H9 (cell line): ENCODE results near the gene ZNFX1. TPM values are rescaled to one million over a fixed set of nuclear protein-coding genes. Genes with fewer than 3 reads are reported as not detected.
A peak's percentile ranks its signal among the peaks of the same experiment; 100 is the strongest.

ENCODE experiments used
- DNase-seq: peaks from one replicate; pipeline ENCODE4 v3.0.0-alpha.2; 2017
- H2AFZ ChIP-seq: one replicate; pipeline ENCODE4 v1.6.1; 2013; ENCODE audit warnings: mild to moderate bottlenecking, low read length, control low read depth, moderate library complexity
- H2AK5ac ChIP-seq: 2 replicates; pipeline ENCODE4 v1.6.1; 2013; ENCODE audit warnings: low read length, control low read depth, mixed read lengths; ENCODE audit not compliant: insufficient read length
- H2BK120ac ChIP-seq: one replicate; pipeline ENCODE4 v1.6.1; 2013; ENCODE audit warnings: low read depth, mild to moderate bottlenecking, low read length, control low read depth, inconsistent platforms; ENCODE audit not compliant: poor library complexity, severe bottlenecking
- H2BK12ac ChIP-seq: 2 replicates; pipeline ENCODE4 v1.6.1; 2013; ENCODE audit warnings: low read length, control low read depth, mixed read lengths, low read depth; ENCODE audit not compliant: insufficient read length
- H2BK15ac ChIP-seq: 2 replicates; pipeline ENCODE4 v1.6.1; 2013; ENCODE audit warnings: low read depth, low read length, control low read depth
- H2BK20ac ChIP-seq: one replicate; pipeline ENCODE4 v1.6.1; 2013; ENCODE audit warnings: low read depth, mild to moderate bottlenecking, low read length, control low read depth, inconsistent platforms; ENCODE audit not compliant: poor library complexity, severe bottlenecking
- H2BK5ac ChIP-seq: 2 replicates; pipeline ENCODE4 v1.6.1; 2013; ENCODE audit warnings: low read length, control low read depth, mixed read lengths; ENCODE audit not compliant: insufficient read length
- H3K14ac ChIP-seq: 2 replicates; pipeline ENCODE4 v1.6.1; 2013; ENCODE audit warnings: low read length, control low read depth; ENCODE audit not compliant: insufficient read depth
- H3K18ac ChIP-seq: 2 replicates; pipeline ENCODE4 v1.6.1; 2013; ENCODE audit warnings: low read depth, mild to moderate bottlenecking, mixed read lengths, low read length, control low read depth; ENCODE audit not compliant: insufficient read length
- H3K23ac ChIP-seq: 2 replicates; pipeline ENCODE4 v1.6.1; 2013; ENCODE audit warnings: low read length, control low read depth, mixed read lengths, low read depth; ENCODE audit not compliant: insufficient read length
- H3K23me2 ChIP-seq: 2 replicates; pipeline ENCODE4 v1.6.1; 2013; ENCODE audit warnings: low read depth, mild to moderate bottlenecking, mixed read lengths, low read length, control low read depth; ENCODE audit not compliant: insufficient read length, poor library complexity, severe bottlenecking
- H3K27ac ChIP-seq: 2 replicates; pipeline ENCODE4 v1.5.1; 2013; ENCODE audit warnings: low read length, control low read depth, mixed read lengths, low read depth; ENCODE audit not compliant: insufficient read length
- H3K27me3 ChIP-seq: 2 replicates; pipeline ENCODE4 v1.6.1; 2013; ENCODE audit warnings: low read length, control low read depth, inconsistent platforms; ENCODE audit not compliant: insufficient read depth
- H3K4ac ChIP-seq: 2 replicates; pipeline ENCODE4 v1.6.1; 2013; ENCODE audit warnings: low read depth, mild to moderate bottlenecking, control low read depth, inconsistent platforms, low read length, moderate library complexity
- H3K4me1 ChIP-seq: 2 replicates; pipeline ENCODE4 v1.6.1; 2013; ENCODE audit warnings: low read length, control low read depth, inconsistent platforms; ENCODE audit not compliant: insufficient read depth
- H3K4me2 ChIP-seq: 2 replicates; pipeline ENCODE4 v1.6.1; 2013; ENCODE audit warnings: low read length, control low read depth, mixed read lengths; ENCODE audit not compliant: insufficient read length, insufficient read depth
- H3K56ac ChIP-seq: 2 replicates; pipeline ENCODE4 v1.6.1; 2013; ENCODE audit warnings: low read depth, mild to moderate bottlenecking, mixed read lengths, low read length, control low read depth; ENCODE audit not compliant: insufficient read length
- H3K79me1 ChIP-seq: 2 replicates; pipeline ENCODE4 v1.6.1; 2013; ENCODE audit warnings: low read depth, mild to moderate bottlenecking, moderate library complexity, low read length, control low read depth, inconsistent platforms; ENCODE audit not compliant: insufficient read depth, poor library complexity, severe bottlenecking
- H3K79me2 ChIP-seq: 2 replicates; pipeline ENCODE4 v1.6.1; 2013; ENCODE audit warnings: low read length, control low read depth, inconsistent platforms; ENCODE audit not compliant: insufficient read depth
- H3K9ac ChIP-seq: 2 replicates; pipeline ENCODE4 v1.6.1; 2013; ENCODE audit warnings: low read length, control low read depth, mixed read lengths; ENCODE audit not compliant: insufficient read length; ENCODE audit errors: extremely low read depth
- H3K9me3 ChIP-seq: one replicate; pipeline ENCODE4 v1.6.1; 2013; ENCODE audit warnings: low read depth, low read length, inconsistent platforms; ENCODE audit not compliant: control insufficient read depth
- H3T11ph ChIP-seq: one replicate; pipeline ENCODE4 v1.6.1; 2013; ENCODE audit warnings: mild to moderate bottlenecking, low read length, control low read depth, inconsistent platforms
- H4K20me1 ChIP-seq: one replicate; pipeline ENCODE4 v1.6.1; 2013; ENCODE audit not compliant: control insufficient read depth, insufficient read length, insufficient read depth
- H4K5ac ChIP-seq: 2 replicates; pipeline ENCODE4 v1.6.1; 2013; ENCODE audit warnings: low read depth, mild to moderate bottlenecking, mixed read lengths, low read length, control low read depth; ENCODE audit not compliant: insufficient read length
- H4K8ac ChIP-seq: replicated peaks from 2 replicates; pipeline ENCODE4 v1.6.1; 2013; ENCODE audit warnings: low read length, control low read depth, mixed read lengths, low read depth; ENCODE audit not compliant: insufficient read length
- H4K91ac ChIP-seq: 2 replicates; pipeline ENCODE4 v1.6.1; 2013; ENCODE audit warnings: low read depth, mild to moderate bottlenecking, moderate library complexity, mixed read lengths, low read length, control low read depth; ENCODE audit not compliant: insufficient read length
- H3K27ac Mint-ChIP-seq, 3 experiments: 2 replicates in 2 of 3; 3 replicates in 1 of 3; pipeline ENCODE4 v1.8.0; 2020 to 2021; ENCODE audit warnings: mixed read lengths in 3 of 3, mild to moderate bottlenecking in 1 of 3, moderate library complexity in 1 of 3
- H3K27me3 Mint-ChIP-seq: 2 replicates; pipeline ENCODE4 v1.8.0; 2021; ENCODE audit warnings: low read depth, mild to moderate bottlenecking, moderate library complexity, mixed read lengths
- H3K36me3 Mint-ChIP-seq, 3 experiments: 2 replicates in 2 of 3; 3 replicates in 1 of 3; pipeline ENCODE4 v1.8.0; 2020 to 2021; ENCODE audit warnings: low read depth in 3 of 3, mixed read lengths in 3 of 3; ENCODE audit not compliant: insufficient read depth in 1 of 3
- H3K4me1 Mint-ChIP-seq, 2 experiments: 2 replicates each; pipeline ENCODE4 v1.8.0; 2020; ENCODE audit warnings: mixed read lengths in 2 of 2
- H3K4me3 Mint-ChIP-seq, 2 experiments: 2 replicates in 1 of 2; 3 replicates in 1 of 2; pipeline ENCODE4 v1.8.0; 2020 to 2021; ENCODE audit warnings: mild to moderate bottlenecking in 2 of 2, mixed read lengths in 2 of 2, moderate library complexity in 1 of 2
- H3K9me3 Mint-ChIP-seq, 2 experiments: 2 replicates in 1 of 2; 3 replicates in 1 of 2; pipeline ENCODE4 v1.8.0; 2020; ENCODE audit warnings: mild to moderate bottlenecking in 2 of 2, mixed read lengths in 2 of 2, moderate library complexity in 1 of 2
- WGBS: extraction: QIAGEN DNeasy Blood & Tissue Kit; methylation state at CpG from one replicate; pipeline ENCODE4 v1.1.7; 2013; ENCODE audit warnings: missing lambda C conversion rate, low lambda C conversion rate, mixed read lengths; ENCODE audit not compliant: insufficient read length; ENCODE audit errors: extremely low coverage; 5-methylcytosine and 5-hydroxymethylcytosine counted together
- total RNA-seq: library from RNA; stranded (reverse); gene quantifications from 2 replicates; pipeline ENCODE4 v1.2.1, GENCODE V29; 2021
- TF ChIP-seq, protein P1 (sequence below): fragments of 200-600 bp; sonication (generic); conservative IDR thresholded peaks from 3 replicates; pipeline ENCODE4 v1.8.0; 2021; ENCODE audit warnings: antibody characterized with exemption, mild to moderate bottlenecking

The ZNFX1 gene
- total RNA-seq, 1 experiment from 2014 or later = 13.3 TPM

DNA sequence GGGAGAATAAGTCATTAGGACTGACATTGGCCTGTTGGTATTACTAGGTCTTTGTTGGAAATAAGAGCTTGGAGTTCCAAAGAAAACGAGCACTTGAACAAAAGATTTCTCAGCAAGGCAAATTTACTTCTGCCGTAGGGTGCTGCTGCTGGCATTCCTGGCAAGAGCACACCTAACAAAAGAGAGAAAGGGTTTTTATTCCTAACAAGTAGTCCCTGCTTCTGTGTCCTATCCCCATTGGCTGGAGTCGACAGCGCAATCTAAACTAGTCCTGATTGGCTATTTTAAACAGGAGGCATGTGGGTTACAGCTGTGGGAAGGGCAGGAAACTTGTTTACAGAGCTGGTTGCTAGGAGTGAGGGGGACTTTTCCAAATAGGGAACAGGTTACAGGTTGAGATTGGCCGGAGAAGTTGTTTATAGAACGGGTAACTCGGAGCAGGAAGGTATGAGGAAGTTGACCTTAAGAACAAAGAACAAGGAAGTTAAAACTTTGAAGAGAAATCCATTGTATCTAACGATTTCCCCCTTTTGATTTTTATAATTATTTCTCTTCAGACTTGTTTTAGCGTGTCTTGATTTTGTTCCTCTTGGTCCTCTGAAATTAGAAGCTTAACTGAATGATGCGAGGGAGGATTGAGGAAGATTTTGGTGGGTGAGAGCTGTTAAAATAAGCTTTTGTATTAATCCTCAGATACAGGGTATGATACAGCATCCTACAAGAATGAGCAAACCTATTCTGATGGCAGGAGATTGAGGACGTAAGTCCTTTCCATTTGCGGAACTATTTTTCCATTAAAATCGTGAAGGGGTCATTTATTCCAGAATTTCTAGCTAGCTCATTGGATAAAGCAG, 3.4 kb upstream of the ZNFX1 start:
- Histone ChIP-seq H3K27me3 (no peaks in the 10 kb centered on the region), H3K4me2 (peak overlapping the region; percentile 100), H2BK20ac (no peak overlapping the region), H2AFZ (no peak overlapping the region), H3K9ac (peak overlapping the region; percentile 99), H4K20me1 (no peaks in the 10 kb centered on the region), H2BK5ac (no peak overlapping the region), H2BK120ac (no peak overlapping the region), H3K23ac (no peak overlapping the region), H2AK5ac (no peak overlapping the region), H3K14ac (no peak overlapping the region), H3K23me2 (peaks cover 41% of the 10 kb centered on the region), H3K4me1 (no peaks in the 10 kb centered on the region), H3K4ac (no peak overlapping the region), H3K79me2 (peaks cover 75% of the 10 kb centered on the region), H2BK12ac (no peak overlapping the region), H4K5ac (no peak overlapping the region), H2BK15ac (no peak overlapping the region), H3K18ac (no peak overlapping the region), H3T11ph (no peak overlapping the region), H3K27ac (peak overlapping the region; percentile 87), H3K56ac (no peak overlapping the region), H4K91ac (no peak overlapping the region), H3K79me1 (no peaks in the 10 kb centered on the region), H4K8ac (no peak overlapping the region), H3K9me3 (no peaks in the 10 kb centered on the region)
- Mint-ChIP-seq H3K27ac (peak overlapping the region; percentile 92 to 99 (median 97); a peak in 6 of 7 replicates), H3K4me1 (peaks cover 61 to 73% of the 10 kb centered on the region in 2 experiments), H3K9me3 (peaks cover 24 to 37% of the 10 kb centered on the region in 2 experiments), H3K4me3 (peak overlapping the region; percentile 99), H3K36me3 (peaks cover 79 to 87% (median 86%) of the 10 kb centered on the region in 3 experiments), H3K27me3 (peaks cover 19% of the 10 kb centered on the region)
- DNase-seq = peak; percentile 71
- WGBS = no CpG with 5 or more reads among the region's 13 CpGs
- TF ChIP-seq, protein P1, sequence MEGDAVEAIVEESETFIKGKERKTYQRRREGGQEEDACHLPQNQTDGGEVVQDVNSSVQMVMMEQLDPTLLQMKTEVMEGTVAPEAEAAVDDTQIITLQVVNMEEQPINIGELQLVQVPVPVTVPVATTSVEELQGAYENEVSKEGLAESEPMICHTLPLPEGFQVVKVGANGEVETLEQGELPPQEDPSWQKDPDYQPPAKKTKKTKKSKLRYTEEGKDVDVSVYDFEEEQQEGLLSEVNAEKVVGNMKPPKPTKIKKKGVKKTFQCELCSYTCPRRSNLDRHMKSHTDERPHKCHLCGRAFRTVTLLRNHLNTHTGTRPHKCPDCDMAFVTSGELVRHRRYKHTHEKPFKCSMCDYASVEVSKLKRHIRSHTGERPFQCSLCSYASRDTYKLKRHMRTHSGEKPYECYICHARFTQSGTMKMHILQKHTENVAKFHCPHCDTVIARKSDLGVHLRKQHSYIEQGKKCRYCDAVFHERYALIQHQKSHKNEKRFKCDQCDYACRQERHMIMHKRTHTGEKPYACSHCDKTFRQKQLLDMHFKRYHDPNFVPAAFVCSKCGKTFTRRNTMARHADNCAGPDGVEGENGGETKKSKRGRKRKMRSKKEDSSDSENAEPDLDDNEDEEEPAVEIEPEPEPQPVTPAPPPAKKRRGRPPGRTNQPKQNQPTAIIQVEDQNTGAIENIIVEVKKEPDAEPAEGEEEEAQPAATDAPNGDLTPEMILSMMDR = no peak
